ENCODE data around the gene INPP5J. TPM values are rescaled to one million over a fixed set of nuclear protein-coding genes. Genes with fewer than 3 reads are reported as not detected.

The INPP5J gene
- total and polyA plus RNA-seq, 11 donors, result 8.4 to 23.1 (median 19.5) TPM

DNA sequence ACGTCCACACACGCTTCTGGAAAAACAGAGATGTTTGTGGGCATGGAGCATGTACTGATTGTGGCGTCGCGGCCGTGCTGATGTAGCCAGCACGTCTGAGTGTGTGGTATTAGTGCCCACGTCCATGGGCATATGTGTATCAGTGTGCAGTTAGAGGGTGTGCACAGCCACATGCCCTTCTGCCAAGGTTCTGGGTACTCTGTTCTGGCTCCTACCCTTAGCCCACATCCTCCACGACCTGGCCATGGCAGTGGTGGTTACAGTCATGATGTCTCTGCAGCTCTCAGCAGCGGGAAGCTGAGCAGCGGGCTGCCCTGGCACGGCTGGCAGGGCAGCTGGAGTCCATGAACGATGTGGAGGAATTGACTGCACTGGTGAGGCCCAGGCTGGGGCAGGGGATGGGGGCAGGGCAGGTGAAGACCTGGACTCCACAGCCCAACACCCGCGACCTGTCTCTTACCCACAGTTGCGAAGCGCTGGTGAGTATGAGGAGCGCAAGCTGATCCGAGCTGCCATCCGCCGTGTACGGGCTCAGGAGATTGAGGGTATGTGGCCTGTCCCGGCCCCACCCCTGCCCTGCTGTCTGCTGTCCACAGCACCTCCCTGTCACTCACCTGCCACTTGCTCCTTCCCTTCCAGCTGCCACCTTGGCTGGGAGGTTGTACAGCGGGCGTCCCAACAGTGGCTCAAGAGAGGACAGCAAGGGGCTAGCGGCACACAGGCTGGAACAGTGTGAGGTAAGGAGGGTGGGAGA, 34.4 kb upstream of the INPP5J start:
- Histone ChIP-seq H3K4me1 (peaks cover 2 to 85% (median 29%) of the 10 kb centered on the region in 12 donors), H3K9me3 (no peaks in the 10 kb centered on the region), H3K27ac (peak overlapping the region in 9 of 12 donors; percentile 2 to 99 (median 43)), H3K36me3 (peaks cover 3 to 76% (median 60%) of the 10 kb centered on the region in 9 donors), H3K27me3 (no peaks in the 10 kb centered on the region), H3K4me3 (no peak overlapping the region)
- 87 to 93% (median 89%) methylated on average over 11 to 26 of the region's 26 CpGs for WGBS, 4 donors
- ATAC-seq, result no peak
- no peak for DNase-seq
- TF ChIP-seq, protein P1, sequence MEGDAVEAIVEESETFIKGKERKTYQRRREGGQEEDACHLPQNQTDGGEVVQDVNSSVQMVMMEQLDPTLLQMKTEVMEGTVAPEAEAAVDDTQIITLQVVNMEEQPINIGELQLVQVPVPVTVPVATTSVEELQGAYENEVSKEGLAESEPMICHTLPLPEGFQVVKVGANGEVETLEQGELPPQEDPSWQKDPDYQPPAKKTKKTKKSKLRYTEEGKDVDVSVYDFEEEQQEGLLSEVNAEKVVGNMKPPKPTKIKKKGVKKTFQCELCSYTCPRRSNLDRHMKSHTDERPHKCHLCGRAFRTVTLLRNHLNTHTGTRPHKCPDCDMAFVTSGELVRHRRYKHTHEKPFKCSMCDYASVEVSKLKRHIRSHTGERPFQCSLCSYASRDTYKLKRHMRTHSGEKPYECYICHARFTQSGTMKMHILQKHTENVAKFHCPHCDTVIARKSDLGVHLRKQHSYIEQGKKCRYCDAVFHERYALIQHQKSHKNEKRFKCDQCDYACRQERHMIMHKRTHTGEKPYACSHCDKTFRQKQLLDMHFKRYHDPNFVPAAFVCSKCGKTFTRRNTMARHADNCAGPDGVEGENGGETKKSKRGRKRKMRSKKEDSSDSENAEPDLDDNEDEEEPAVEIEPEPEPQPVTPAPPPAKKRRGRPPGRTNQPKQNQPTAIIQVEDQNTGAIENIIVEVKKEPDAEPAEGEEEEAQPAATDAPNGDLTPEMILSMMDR (IDR thresholded peaks at IDR 0.05), result no peak
- intact Hi-C loops (cut with DNase I), result loop anchor here in 6 of 10 donors (2.0 to 5.0 kb wide), 3 partner anchors 60 to 144 kb away; no protein-coding TSS in a partner anchor

DNA sequence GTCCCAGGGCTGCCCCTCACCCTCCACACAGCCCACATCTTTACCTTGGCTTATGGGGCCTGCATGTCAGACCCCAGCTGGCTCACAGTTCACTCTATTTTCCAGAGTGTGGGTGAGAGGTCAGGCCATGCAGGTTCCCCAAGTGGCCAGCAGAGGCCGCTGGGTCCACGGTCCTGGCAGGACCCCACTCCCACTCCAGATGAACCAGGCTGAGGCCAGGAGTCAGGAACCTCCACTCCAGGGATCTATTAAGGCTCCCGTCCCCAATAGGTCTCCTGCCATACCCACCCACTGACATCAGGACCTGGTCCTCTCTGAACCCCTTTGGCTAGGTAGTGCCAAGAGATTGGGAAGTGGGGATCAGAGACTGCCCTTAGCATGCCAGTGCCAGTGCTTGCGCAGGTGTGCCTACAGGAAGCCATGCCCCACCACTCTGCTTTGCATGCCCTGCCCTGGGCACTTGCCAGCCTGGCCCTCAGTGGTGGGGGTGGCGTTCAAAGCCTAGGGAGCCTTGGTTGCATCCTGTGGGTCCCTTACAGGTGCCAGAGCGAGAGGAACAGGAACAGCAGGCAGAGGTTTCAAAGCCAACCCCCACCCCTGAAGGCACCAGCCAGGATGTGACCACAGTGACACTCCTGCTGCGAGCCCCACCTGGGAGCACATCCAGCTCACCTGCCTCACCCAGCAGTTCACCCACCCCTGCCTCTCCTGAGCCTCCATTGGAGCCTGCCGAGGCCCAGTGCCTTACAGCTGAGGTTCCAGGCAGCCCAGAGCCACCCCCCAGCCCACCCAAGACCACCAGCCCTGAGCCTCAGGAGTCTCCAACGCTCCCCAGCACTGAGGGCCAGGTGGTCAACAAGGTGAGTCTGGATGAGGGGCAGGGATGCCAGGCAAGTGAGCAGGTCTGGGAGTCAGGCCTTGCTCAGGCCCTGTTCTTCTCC, 33.3 kb upstream of the INPP5J start:
- Histone ChIP-seq H3K9me3 (no peaks in the 10 kb centered on the region), H3K27ac (peak overlapping the region in 9 of 12 donors; percentile 2 to 99 (median 43)), H3K4me1 (peaks cover 0 to 85% (median 21%) of the 10 kb centered on the region in 12 donors), H3K4me3 (no peak overlapping the region), H3K36me3 (peaks cover 3 to 81% (median 70%) of the 10 kb centered on the region in 9 donors), H3K27me3 (no peaks in the 10 kb centered on the region)
- DNase-seq (peak in 3 of 5 donors; percentile 52 to 66 (median 58)), ATAC-seq (peak in 2 of 4 donors; percentile 13 to 21)
- TF ChIP-seq, protein P1 (IDR thresholded peaks at IDR 0.05), result peak; percentile 66 to 87 (median 76)
- TF ChIP-seq POLR2A (IDR thresholded peaks at IDR 0.05), result no peak
- intact Hi-C loops (cut with DNase I), result loop anchor here in 9 of 10 donors (1.0 to 10.0 kb wide), 6 partner anchors 55 to 143 kb away; partner anchors contain the start of gene PLA2G3 (in 1 of the 9)
- 63 to 72% (median 68%) methylated on average over 6 to 9 of the region's 9 CpGs for WGBS, 4 donors

DNA sequence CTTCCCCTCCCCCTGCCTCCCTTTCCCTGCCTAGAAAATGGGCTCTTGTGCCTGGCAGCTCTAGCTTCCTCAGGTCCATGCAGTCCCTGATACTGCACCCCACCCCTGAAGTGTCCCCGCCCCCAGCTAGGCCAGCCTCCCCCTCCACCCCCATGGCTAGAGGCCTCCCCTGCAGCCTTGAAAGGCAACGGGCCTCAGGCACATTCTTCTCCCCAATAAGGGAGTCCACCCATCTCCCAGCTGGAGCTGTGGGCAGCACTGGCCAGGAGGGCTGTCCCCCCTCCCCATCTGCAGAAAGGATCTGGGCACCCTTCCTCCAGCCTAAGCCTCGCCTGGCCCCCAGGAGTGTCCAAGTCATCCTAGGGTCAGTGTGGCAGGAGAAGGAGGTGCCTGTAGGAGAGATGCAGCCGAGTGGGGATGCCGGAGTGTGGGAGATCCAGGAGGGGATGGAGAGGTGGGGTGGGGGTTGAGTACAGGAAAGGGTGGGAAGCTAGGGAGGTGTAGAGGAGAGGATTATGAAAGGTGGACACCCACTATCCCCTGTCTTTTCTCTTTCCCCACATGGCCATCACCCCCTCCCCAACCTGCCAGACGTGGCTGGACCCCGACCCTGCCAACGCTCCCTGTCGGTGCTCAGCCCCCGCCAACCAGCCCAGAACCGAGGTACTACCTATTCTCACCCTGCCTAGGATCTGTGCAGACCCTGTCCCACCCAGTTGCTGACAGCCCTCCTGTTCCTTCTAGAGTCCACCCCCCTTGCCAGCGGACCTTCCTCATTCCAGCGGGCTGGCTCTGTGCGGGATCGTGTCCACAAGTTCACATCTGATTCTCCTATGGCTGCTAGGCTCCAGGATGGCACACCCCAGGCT, 32.3 kb upstream of the INPP5J start:
- 80 to 87% (median 83%) methylated on average over 14 to 15 of the region's 15 CpGs for WGBS, 4 donors
- Histone ChIP-seq H3K4me1 (peaks cover 0 to 88% (median 23%) of the 10 kb centered on the region in 12 donors), H3K4me3 (no peak overlapping the region), H3K27ac (peak overlapping the region in 3 of 12 donors; percentile 14 to 99 (median 43)), H3K36me3 (peaks cover 3 to 91% (median 80%) of the 10 kb centered on the region in 9 donors), H3K27me3 (no peaks in the 10 kb centered on the region), H3K9me3 (no peaks in the 10 kb centered on the region)
- intact Hi-C loops (cut with DNase I), result loop anchor here in 1 of 10 donors (10.0 kb wide), 1 partner anchor 54 kb away; the partner anchor contains the start of gene PLA2G3
- ATAC-seq (no peak), DNase-seq (no peak)
- no peak for TF ChIP-seq POLR2A (IDR thresholded peaks at IDR 0.05)
- TF ChIP-seq, protein P1 (IDR thresholded peaks at IDR 0.05), result no peak

Measured in heart left ventricle (tissue), 16 donors.